Measurements from ENCODE around the gene FCSK. TPM values are rescaled to one million over a fixed set of nuclear protein-coding genes. Genes with fewer than 3 reads are reported as not detected.

FCSK gene
- total and polyA plus RNA-seq, 2 of the 13 experiments (the other 11 are each of a cell fraction or from before 2014, with no cell fraction given), result 9.1 to 19.2 TPM

GRCh38 chr16:70434484-70435260 lies 19.7 kb upstream of the FCSK start:
- no peak for TF ChIP-seq ZNF746 (CRISPR knock-in tag; IDR thresholded peaks at IDR 0.05)
- TF ChIP-seq ZNF598 (CRISPR knock-in tag; IDR thresholded peaks at IDR 0.05; ENCODE audit: borderline replicate concordance), result no peak
- TF ChIP-seq USF2 (IDR thresholded peaks at IDR 0.05; ENCODE audit: low read depth, low read length), result no peak
- TF ChIP-seq USF2 (CRISPR knock-in tag; IDR thresholded peaks at IDR 0.05; ENCODE audit: borderline replicate concordance), result no peak
- ChIA-PET CTCF (ENCODE audit: low intra/inter-chr PET ratio, low total read pairs) (no interaction called here), POLR2A (interaction anchor here (3.9 kb wide), 1 partner anchor 54 kb away, joined by 29 read pairs; no protein-coding TSS in a partner anchor)
- Histone ChIP-seq H4K20me1 (ENCODE audit: insufficient read depth, low read length) (no peaks in the 10 kb centered on the region), H3K4me3 (replicated peaks in 1 of 3; ENCODE audit: insufficient read depth in 1 of 3, low read depth in 2 of 3, low read length in 3 of 3) (no peak overlapping the region), H3K9ac (ENCODE audit: insufficient read depth, low read depth, low read length) (no peak overlapping the region), H3K4me2 (ENCODE audit: low read depth, low read length) (no peak overlapping the region), H3K36me3 (replicated peaks in 1 of 2; ENCODE audit: control insufficient read depth in 1 of 2, insufficient read depth in 2 of 2, low read length in 2 of 2) (peaks cover 7 to 9% of the 10 kb centered on the region in 2 experiments), H3K79me2 (ENCODE audit: insufficient read depth, low read length) (peaks cover 75% of the 10 kb centered on the region), H3K9me3 (ENCODE audit: low read length) (no peaks in the 10 kb centered on the region), H2AFZ (ENCODE audit: low read length) (no peak overlapping the region), H3K4me1 (ENCODE audit: insufficient read depth, low read length) (peaks cover 80% of the 10 kb centered on the region), H3K27ac (ENCODE audit: extremely low read length, insufficient read depth, low read length) (peak overlapping the region; percentile 7), H3K27me3 (ENCODE audit: control insufficient read depth in 1 of 2, insufficient read depth in 2 of 2, low read length in 2 of 2) (no peaks in the 10 kb centered on the region; a peak in 1 of 5 replicates)
- no peak for FAIRE-seq
- in situ Hi-C loops (cut with HindIII; ENCODE audit: extremely low pct_ligation_motif_present, low pct_unique_long_range_greater_than_20kb), result no loop called here
- ATAC-seq, result no peak
- BruUV-seq (replicated peaks), result no TSS peak
- WGBS (ENCODE audit: low lambda C conversion rate), result 92% methylated on average over 6 of the region's 6 CpGs
- DNase-seq (ENCODE audit: low spot score), result no peak
- intact Hi-C loops (cut with micrococcal nuclease; ENCODE audit: unreplicated experiment), result loop anchor here (5.0 kb wide), 1 partner anchor 32 kb away; no protein-coding TSS in a partner anchor

Data from HepG2 (cell line).